ENCODE results near the gene NRXN2.
A peak's percentile ranks its signal among the peaks of the same experiment; 100 is the strongest.

Gene NRXN2

DNA sequence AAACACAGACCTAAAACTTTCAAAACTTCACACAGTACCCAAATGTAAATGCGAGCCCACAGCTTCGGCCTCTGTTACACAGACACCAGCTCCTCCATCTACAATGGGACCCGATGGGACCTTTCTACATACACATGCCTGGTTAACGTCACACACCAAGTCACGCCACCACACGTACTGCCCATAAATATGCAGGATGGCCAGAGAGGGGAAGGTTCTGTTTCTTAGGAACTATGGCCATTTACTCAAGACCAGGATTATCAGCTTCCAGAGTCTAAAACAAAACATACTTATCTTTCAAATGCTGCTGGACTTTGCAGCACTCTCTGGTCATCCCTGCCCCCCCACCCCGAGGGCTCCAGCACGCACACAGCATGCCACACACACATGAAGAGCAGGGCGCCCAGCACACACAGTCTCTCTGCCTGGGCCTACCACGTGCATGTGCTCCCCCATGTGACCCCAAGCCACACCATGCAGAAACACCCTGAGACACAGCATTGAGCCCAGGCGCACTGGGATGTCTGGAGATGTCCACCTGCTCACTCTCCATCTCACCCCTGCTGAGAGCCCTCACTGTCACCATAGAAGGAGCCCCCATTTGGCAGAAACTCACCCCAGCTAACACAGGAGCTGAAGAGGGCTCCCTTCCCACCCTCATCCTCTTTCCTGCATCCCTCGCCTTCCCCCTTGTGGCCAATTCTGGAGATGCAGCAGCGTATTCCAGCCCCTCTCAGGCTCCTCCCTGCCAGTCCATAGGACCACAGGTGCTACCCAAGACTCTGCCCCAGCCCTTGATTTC, 70.2 kb downstream of the NRXN2 start:
- Mint-ChIP-seq H3K9me3 (no peaks in the 10 kb centered on the region), H3K4me1 (ENCODE audit: low read depth) (peaks cover 10% of the 10 kb centered on the region), H3K27ac (no peak overlapping the region), H3K36me3 (ENCODE audit: low read depth) (no peaks in the 10 kb centered on the region), H3K27me3 (ENCODE audit: low read depth) (peaks cover 5% of the 10 kb centered on the region), H3K4me3 (no peak overlapping the region)
- DNase-seq (ENCODE audit: low spot score), result peak; percentile 43

DNA sequence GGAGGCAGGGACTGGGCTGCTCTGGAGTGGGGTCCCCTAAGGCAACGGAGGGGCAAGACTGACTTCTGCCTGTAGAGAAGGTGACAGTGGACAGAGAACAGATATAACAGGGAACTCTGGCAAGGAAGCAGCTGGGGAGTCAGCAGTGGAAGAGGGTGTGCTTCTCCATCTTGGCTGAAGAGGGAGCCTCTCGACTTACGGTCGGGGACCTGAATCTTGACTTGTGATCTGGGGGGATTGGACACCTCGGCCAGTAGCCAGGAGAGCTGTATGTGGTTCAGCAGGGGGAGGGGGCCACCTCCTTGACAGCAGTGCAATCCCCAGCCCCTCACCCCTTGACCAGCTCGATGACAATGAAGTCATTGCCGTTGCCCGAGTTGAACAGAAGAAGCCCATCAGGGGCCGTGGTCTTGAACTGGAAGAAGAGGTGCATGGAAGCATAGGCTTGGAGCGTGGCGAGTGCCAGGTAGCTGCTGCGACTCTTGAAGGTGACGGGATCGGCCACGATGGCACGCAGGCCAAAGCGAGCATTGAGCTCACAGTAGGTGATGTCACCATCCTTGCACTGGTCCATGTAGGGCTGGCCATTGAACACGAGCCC, 72.0 kb downstream of the NRXN2 start:
- H3K27ac Mint-ChIP-seq, result no peak overlapping the region

DNA sequence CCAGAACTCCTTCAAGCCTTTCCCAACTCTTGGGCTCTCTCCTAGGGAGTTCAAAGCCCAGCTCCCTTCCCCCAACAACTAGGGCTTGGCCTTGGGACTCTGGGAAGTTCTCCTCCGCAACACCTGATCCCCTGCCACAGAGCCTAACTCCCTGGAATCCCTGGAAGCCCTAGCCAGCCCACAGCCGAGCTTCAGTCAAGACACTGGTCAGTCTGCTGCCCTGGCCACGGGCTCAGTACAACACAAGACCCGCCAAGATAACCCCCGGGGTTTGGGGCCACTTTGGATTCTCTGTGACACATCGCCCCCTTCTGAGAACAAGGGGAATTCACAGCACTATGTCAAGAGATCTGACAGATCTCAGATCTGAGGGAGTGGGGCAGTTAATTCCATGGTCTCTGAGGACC, 73.7 kb downstream of the NRXN2 start:
- Mint-ChIP-seq H3K36me3 (ENCODE audit: low read depth) (no peaks in the 10 kb centered on the region), H3K27me3 (ENCODE audit: low read depth) (peaks cover 31% of the 10 kb centered on the region), H3K4me1 (ENCODE audit: low read depth) (no peaks in the 10 kb centered on the region), H3K9me3 (no peaks in the 10 kb centered on the region), H3K4me3 (no peak overlapping the region), H3K27ac (no peak overlapping the region)
- no peak for DNase-seq (ENCODE audit: low spot score)

More for the DNA sequence above, 72.0 kb downstream of the NRXN2 start:
- no peaks in the 10 kb centered on the region for H3K4me1 Mint-ChIP-seq (ENCODE audit: low read depth)
- no peaks in the 10 kb centered on the region for H3K9me3 Mint-ChIP-seq
- no peaks in the 10 kb centered on the region for H3K36me3 Mint-ChIP-seq (ENCODE audit: low read depth)
- no peak for DNase-seq (ENCODE audit: low spot score)
- H3K4me3 Mint-ChIP-seq, result no peak overlapping the region
- peaks cover 14% of the 10 kb centered on the region for H3K27me3 Mint-ChIP-seq (ENCODE audit: low read depth)

DNA sequence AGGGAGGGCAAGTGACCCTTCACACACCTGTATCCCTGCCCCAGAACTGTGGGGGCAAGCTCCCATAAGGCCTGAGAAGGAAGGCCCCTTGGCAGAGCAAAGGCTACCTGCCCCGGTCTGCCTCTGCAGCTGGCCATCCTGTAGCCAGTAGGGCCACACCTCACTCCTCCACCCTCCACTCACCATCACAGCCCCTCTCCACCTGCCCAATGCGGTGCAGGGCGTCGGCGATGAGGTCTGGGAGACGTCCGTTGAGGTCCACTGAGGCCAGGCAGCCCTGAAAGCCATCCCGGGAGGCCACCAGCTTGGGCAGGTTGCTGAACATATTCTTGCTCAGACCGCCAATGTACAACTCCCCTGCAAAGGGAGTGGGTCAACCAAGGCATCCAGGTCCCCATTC, 74.4 kb downstream of the NRXN2 start:
- Mint-ChIP-seq H3K27ac (no peak overlapping the region), H3K4me1 (ENCODE audit: low read depth) (no peaks in the 10 kb centered on the region), H3K36me3 (ENCODE audit: low read depth) (no peaks in the 10 kb centered on the region), H3K9me3 (no peaks in the 10 kb centered on the region), H3K27me3 (ENCODE audit: low read depth) (peaks cover 37% of the 10 kb centered on the region), H3K4me3 (no peak overlapping the region)
- DNase-seq (ENCODE audit: low spot score), result no peak

DNA sequence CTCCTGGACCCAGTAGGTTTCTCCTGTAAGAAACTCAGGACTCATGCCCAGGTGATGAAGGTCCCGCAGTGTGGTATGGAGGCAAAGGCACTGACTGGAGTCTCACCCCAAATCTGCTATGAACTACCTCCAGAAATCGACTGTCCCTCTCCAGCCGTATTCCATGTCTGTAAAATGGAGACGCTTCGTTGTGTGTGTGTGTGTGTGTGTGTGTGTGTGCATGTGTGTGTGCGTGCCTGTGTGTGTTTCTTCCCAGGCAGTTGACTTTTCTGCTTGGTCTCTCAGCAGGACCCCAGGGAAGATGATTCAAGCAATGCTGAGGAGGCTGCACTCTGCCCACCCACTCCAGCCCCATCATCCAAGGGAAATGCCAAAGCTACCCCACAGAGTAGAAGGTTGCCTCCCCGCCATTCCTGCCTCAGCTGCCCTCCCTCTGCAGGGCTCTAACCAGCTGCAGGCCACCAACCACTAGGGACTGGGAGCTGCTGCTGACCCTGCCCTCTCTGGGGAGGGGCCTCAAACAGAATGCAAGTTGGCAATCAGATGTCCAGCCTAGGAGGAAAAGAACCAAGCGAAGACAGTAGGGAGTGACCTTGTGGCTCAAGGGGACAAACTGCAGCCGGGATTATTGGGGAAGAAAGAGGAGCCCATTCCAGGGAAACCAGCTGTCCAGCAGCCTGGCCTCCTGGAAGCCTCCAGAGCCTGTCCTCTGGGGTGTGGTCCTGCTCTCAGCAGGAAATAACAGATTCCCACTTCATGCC, 75.8 kb downstream of the NRXN2 start:
- no peak overlapping the region for H3K27ac Mint-ChIP-seq
- H3K4me1 Mint-ChIP-seq (ENCODE audit: low read depth), result no peaks in the 10 kb centered on the region
- no peak overlapping the region for H3K4me3 Mint-ChIP-seq

DNA sequence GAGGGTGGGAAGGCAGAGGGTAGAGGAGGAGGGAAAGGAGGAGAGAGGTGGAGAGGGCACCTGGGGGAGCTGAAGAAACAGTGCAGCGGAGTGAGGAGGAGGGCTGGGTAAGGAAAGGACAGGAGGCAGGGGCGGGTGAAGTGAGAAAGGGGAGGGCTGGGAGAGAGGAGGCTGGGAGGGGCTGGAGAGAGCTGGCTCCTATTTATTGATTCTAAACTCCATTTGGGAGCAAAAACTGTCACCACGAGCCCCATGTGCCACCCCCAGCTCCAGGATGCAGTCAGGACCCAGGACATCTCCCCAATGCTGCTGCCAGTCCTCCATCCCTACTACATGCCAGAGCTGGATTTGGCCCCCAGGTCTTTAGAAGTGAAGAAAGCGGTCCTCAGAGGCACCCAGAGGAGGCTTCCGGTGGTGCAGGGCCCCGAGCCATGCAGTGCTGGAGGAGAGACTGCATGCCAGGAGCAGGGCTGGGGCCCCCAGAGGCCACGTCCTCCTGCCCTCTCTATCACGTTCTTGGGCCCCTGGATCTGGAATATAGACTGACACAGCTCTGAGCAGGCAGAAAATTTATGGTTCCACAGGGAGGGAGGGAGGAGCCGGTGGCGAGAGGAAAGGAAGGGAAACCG, 78.2 kb downstream of the NRXN2 start:
- Mint-ChIP-seq H3K36me3 (ENCODE audit: low read depth) (no peaks in the 10 kb centered on the region), H3K27me3 (ENCODE audit: low read depth) (peaks cover 36% of the 10 kb centered on the region), H3K9me3 (no peaks in the 10 kb centered on the region), H3K27ac (no peak overlapping the region), H3K4me1 (ENCODE audit: low read depth) (no peaks in the 10 kb centered on the region), H3K4me3 (no peak overlapping the region)
- no peak for DNase-seq (ENCODE audit: low spot score)

More for the DNA sequence above, 75.8 kb downstream of the NRXN2 start:
- Mint-ChIP-seq H3K9me3 (no peaks in the 10 kb centered on the region), H3K36me3 (ENCODE audit: low read depth) (no peaks in the 10 kb centered on the region), H3K27me3 (ENCODE audit: low read depth) (peaks cover 36% of the 10 kb centered on the region)
- DNase-seq (ENCODE audit: low spot score), result no peak

DNA sequence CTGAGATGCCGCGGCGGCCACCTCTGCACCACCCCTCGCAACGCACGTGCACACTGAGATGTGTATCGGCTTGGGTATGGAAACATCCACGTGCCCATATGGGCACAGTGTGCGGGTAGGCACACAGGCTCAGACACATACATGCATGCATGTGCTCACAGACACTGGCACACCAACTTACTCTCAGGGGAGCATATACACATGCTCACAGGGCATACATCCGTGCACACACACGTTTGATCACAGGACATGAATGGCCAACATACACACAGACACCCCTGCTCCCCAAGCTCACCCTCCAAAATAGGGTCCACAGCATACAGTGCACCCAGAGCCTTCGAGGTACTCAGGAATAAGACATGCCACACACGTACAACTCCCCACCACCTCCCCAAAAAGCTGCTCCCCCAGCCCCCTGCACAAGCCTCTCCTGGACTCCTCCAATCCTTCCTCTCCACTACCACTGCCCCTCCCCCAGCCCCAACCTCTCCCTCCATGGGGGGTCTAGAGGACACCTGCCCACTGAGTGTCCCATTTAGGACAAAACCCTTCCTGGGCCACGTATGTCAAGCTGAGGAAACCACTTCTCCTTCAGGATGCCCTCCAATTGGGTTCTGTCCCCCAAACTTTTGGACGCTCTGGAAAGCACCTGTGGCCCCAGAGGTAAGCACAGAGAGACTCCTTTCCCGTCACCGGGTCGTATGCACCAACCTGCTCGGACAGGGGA, 78.9 kb downstream of the NRXN2 start:
- no peaks in the 10 kb centered on the region for H3K4me1 Mint-ChIP-seq (ENCODE audit: low read depth)
- no peak overlapping the region for H3K27ac Mint-ChIP-seq
- DNase-seq (ENCODE audit: low spot score), result no peak
- no peak overlapping the region for H3K4me3 Mint-ChIP-seq
- H3K9me3 Mint-ChIP-seq, result no peaks in the 10 kb centered on the region
- H3K27me3 Mint-ChIP-seq (ENCODE audit: low read depth), result peaks cover 34% of the 10 kb centered on the region
- H3K36me3 Mint-ChIP-seq (ENCODE audit: low read depth), result no peaks in the 10 kb centered on the region

DNA sequence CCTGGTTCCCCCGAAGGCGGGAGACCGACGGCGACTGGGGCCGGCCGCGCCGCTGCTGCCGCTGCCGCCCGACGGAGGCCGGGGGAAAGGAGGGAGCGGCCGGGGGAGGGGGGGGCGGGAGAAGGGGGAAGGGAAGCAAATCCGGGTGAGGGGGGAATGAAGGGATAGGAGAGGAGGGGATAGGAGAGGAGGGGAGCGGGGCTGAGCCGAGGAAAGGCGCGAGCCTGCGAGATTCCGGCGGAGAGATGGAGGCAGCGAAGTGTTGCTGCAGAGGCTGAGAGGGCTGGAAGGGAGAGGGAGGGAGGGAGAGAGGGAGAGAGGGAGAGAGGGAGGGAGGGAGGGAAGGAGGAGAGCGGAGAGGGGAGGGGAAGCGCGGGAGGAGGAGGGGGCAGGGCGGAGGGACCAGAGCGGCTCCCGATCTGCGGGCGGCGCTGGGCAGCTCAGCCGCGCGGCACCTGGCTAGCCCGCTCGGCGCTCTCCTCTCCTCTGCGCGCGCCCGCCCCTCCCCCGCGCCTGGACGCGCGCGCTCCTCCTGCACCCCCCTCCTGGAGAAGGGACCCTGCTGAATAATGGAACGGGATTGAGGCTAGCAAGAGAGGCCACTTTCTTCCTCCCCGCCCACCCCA, 79.6 kb downstream of the NRXN2 start:
- Mint-ChIP-seq H3K4me3 (no peak overlapping the region), H3K36me3 (ENCODE audit: low read depth) (no peaks in the 10 kb centered on the region), H3K27me3 (ENCODE audit: low read depth) (peaks cover 34% of the 10 kb centered on the region), H3K27ac (no peak overlapping the region), H3K4me1 (ENCODE audit: low read depth) (no peaks in the 10 kb centered on the region), H3K9me3 (no peaks in the 10 kb centered on the region)
- no peak for DNase-seq (ENCODE audit: low spot score)

DNA sequence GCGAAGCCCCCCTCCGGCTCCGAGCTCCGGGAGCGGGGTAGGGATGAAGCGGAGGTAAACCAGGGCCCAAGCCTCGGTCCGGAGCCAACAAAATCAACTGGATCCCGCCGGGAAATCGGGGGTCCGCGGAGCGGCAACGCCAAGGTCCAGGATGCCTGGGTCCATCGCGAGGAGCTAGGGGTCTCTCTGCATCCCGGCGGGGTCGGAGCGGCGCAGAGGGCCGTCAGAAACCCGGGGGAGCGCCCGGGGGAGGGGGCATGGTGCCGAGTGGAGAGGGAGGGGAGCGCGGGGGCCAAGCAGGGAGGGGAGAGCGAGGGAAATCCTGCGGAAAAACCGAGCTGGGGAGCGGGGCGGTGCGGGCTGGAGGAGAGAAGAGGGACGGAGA, 80.1 kb downstream of the NRXN2 start:
- Mint-ChIP-seq H3K4me3 (no peak overlapping the region), H3K27me3 (ENCODE audit: low read depth) (peaks cover 34% of the 10 kb centered on the region), H3K4me1 (ENCODE audit: low read depth) (no peaks in the 10 kb centered on the region), H3K36me3 (ENCODE audit: low read depth) (no peaks in the 10 kb centered on the region), H3K27ac (no peak overlapping the region), H3K9me3 (no peaks in the 10 kb centered on the region)
- DNase-seq (ENCODE audit: low spot score), result no peak

DNA sequence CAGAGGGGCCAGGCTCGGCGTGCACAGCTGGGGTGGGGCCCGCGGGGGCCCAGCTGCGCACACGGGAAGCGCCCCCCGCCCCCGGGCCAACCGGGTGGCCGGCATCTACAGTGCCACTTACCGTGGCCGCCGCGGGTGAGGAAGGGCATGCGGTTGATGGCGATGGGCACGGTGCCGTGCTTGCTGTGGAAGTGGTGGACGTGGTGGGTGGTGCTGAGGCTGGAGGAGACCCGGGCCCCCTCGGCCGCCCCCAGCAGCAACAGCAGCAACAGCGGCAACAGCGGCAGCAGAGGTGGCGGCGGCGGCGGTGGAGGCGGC, 80.6 kb downstream of the NRXN2 start:
- DNase-seq (ENCODE audit: low spot score), result no peak
- no peaks in the 10 kb centered on the region for H3K4me1 Mint-ChIP-seq (ENCODE audit: low read depth)
- H3K36me3 Mint-ChIP-seq (ENCODE audit: low read depth), result no peaks in the 10 kb centered on the region
- H3K27me3 Mint-ChIP-seq (ENCODE audit: low read depth), result peaks cover 32% of the 10 kb centered on the region
- H3K27ac Mint-ChIP-seq, result no peak overlapping the region
- H3K4me3 Mint-ChIP-seq, result no peak overlapping the region
- no peaks in the 10 kb centered on the region for H3K9me3 Mint-ChIP-seq

DNA sequence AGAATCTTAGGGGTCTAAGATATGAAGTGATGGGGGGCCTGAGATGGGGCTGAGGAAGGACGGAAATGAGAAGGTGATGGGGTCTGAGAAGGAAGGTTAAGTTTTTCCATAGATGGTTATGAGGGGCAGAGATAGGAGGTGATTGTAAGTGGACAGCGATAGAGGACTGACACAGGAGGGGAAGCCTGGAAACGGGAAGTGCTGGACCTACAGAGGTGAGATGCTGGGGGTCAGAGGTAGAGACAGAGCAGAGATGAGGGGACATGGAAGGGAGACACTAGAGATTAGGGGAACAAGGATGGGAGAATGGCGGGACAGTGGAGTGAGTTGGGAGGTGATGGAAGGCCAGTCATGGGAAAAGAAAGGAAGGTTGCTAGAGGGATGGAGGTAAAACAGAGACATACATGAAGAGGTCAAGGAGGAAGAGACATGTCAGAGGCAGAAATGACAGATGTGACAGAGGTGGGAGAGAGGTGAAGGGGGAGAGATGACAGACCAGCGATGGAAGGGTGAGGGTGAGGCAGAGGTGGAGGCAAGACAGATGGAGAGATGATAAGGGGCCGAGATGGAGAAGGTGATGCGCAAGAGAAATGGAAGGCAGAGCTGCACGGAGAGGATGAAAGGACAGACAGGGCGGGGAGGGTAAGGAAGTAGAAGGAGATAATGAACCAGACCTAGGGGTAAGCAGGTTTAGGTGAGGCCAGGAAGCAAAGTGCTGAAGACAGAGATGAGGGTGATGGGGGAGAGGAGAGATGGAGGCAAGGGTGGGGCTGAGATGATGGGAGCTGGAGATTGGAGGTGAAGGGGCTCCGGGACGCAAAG, 81.2 kb downstream of the NRXN2 start:
- H3K27ac Mint-ChIP-seq, result no peak overlapping the region
- H3K9me3 Mint-ChIP-seq, result no peaks in the 10 kb centered on the region
- peaks cover 32% of the 10 kb centered on the region for H3K27me3 Mint-ChIP-seq (ENCODE audit: low read depth)
- DNase-seq (ENCODE audit: low spot score), result no peak
- no peak overlapping the region for H3K4me3 Mint-ChIP-seq
- no peaks in the 10 kb centered on the region for H3K4me1 Mint-ChIP-seq (ENCODE audit: low read depth)
- H3K36me3 Mint-ChIP-seq (ENCODE audit: low read depth), result no peaks in the 10 kb centered on the region

DNA sequence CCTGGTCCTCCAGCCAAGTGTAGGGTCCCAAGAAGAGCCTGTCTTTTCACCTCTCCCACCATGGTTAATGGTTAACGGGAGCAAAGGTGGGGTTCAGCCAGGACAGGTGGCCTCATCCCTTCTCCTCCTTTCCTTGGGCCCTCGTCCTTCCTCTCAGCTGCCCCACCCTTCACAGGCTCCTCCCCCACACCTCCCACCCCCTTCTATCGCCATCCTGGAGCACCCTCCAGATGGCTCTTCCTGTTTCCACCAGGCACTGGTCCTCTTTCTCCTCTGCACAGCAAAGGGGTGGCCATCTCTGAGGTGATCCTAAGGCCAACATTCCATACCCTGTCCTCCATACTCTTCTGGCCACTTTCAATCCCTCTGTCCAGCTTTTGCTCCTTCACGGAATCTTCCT, 83.1 kb downstream of the NRXN2 start:
- H3K4me3 Mint-ChIP-seq, result no peak overlapping the region
- no peaks in the 10 kb centered on the region for H3K4me1 Mint-ChIP-seq (ENCODE audit: low read depth)
- H3K9me3 Mint-ChIP-seq, result no peaks in the 10 kb centered on the region
- DNase-seq (ENCODE audit: low spot score), result no peak
- H3K27ac Mint-ChIP-seq, result no peak overlapping the region
- no peaks in the 10 kb centered on the region for H3K36me3 Mint-ChIP-seq (ENCODE audit: low read depth)
- H3K27me3 Mint-ChIP-seq (ENCODE audit: low read depth), result peaks cover 14% of the 10 kb centered on the region

DNA sequence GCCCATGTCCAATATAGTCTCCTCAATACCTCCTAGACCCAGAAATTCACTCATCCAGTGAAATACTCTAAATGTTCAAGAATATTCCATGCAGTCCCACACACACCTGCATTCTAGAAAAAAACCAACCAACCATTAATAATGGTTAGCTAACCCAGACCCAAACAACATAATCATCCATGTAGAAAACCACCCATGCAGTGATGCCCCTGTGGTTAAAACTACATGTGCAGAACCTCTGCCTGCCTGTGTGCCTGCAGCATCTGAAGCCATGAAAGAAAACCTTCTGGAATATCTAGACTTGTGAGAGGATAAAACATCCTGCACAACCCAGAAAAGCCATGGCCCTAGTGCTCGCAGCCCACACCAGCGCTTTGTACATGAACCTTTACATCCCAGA, 84.2 kb downstream of the NRXN2 start:
- H3K27me3 Mint-ChIP-seq (ENCODE audit: low read depth), result peaks cover 3% of the 10 kb centered on the region
- no peak for DNase-seq (ENCODE audit: low spot score)
- H3K9me3 Mint-ChIP-seq, result no peaks in the 10 kb centered on the region
- H3K36me3 Mint-ChIP-seq (ENCODE audit: low read depth), result no peaks in the 10 kb centered on the region
- no peak overlapping the region for H3K27ac Mint-ChIP-seq
- no peak overlapping the region for H3K4me3 Mint-ChIP-seq
- H3K4me1 Mint-ChIP-seq (ENCODE audit: low read depth), result no peaks in the 10 kb centered on the region

Data from T-helper 2 cell treated with Interferon-gamma antibody and Interleukin-4, amounts not matched to agents 5 μg/mL and 100 μg/mL, for 36 hours (primary cell).